Ecto neural progenitor cell (in vitro differentiated cells): ENCODE measurements around the gene RABL3.
"Not testable (repeated sequence)": the region's sequence is repeated elsewhere in the genome, so short reads cannot be mapped to it uniquely, and the experiment has no call there.

Source experiments
- DNase-seq: peaks from one replicate; pipeline ENCODE4 v3.0.0-alpha.2; 2018; ENCODE audit warnings: low spot score

The RABL3 gene

GRCh38 chr3:120683213-120683612 is 59.1 kb downstream of the RABL3 start:
- no peak for DNase-seq

- DNase-seq, result no peak
Observed at GRCh38 chr3:120682095-120682681, 60.1 kb downstream of the RABL3 start, which contains the start of gene HGD. HGD (minus strand) TSS chr3:120682239; CDS start chr3:120682111, 128 bp downstream.

- no peak for DNase-seq
Observed at GRCh38 chr3:120681506-120682038, 60.7 kb downstream of the RABL3 start.

- no peak for DNase-seq
Observed at GRCh38 chr3:120681018-120681417, 61.3 kb downstream of the RABL3 start.

GRCh38 chr3:120680193-120680894 is 62.0 kb downstream of the RABL3 start:
- DNase-seq, result no peak

- no peak for DNase-seq
Observed at GRCh38 chr3:120678984-120679383, 63.3 kb downstream of the RABL3 start.

GRCh38 chr3:120678331-120678947 is 63.9 kb downstream of the RABL3 start:
- no peak for DNase-seq

GRCh38 chr3:120677193-120677592 is 65.1 kb downstream of the RABL3 start:
- DNase-seq, result not testable (repeated sequence)

GRCh38 chr3:120673116-120673515 is 69.2 kb downstream of the RABL3 start:
- DNase-seq, result no peak

- no peak for DNase-seq
Observed at GRCh38 chr3:120670576-120670975, 71.7 kb downstream of the RABL3 start.

GRCh38 chr3:120664926-120665325 is 77.4 kb downstream of the RABL3 start:
- no peak for DNase-seq

- DNase-seq, result no peak
Observed at GRCh38 chr3:120661945-120662344, 80.4 kb downstream of the RABL3 start.

- no peak for DNase-seq
Observed at GRCh38 chr3:120661106-120661905, 81.0 kb downstream of the RABL3 start.

- no peak for DNase-seq
Observed at GRCh38 chr3:120659834-120660233, 82.5 kb downstream of the RABL3 start.

GRCh38 chr3:120659285-120659684 is 83.0 kb downstream of the RABL3 start:
- no peak for DNase-seq

GRCh38 chr3:120652896-120653545 is 89.3 kb downstream of the RABL3 start:
- DNase-seq, result no peak

- no peak for DNase-seq
Observed at GRCh38 chr3:120652281-120652680, 90.0 kb downstream of the RABL3 start.

GRCh38 chr3:120650311-120650710 is 92.0 kb downstream of the RABL3 start:
- no peak for DNase-seq

GRCh38 chr3:120649830-120650233 is 92.5 kb downstream of the RABL3 start:
- no peak for DNase-seq

- DNase-seq, result no peak
Observed at GRCh38 chr3:120648290-120648689, 94.0 kb downstream of the RABL3 start.

- DNase-seq, result no peak
Observed at GRCh38 chr3:120646771-120647432, 95.4 kb downstream of the RABL3 start.
